KMS-11 (cell line): ENCODE measurements around the gene TEKT5.

Experiments used
- H2AFZ ChIP-seq: fragments of 200-600 bp; sonication (generic); 2 replicates; pipeline ENCODE4 v1.6.1; 2016; ENCODE audit warnings: antibody characterized with exemption, mixed run types, low read depth
- H3K27ac ChIP-seq: fragments of 200-600 bp; sonication (generic); 2 replicates; pipeline ENCODE4 v1.6.1; 2016; ENCODE audit warnings: mild to moderate bottlenecking, mixed run types
- H3K27me3 ChIP-seq: fragments of 200-600 bp; sonication (generic); 2 replicates; pipeline ENCODE4 v1.6.1; 2017; ENCODE audit warnings: mild to moderate bottlenecking, low read depth, mixed run types, moderate library complexity; ENCODE audit not compliant: insufficient read depth
- H3K36me3 ChIP-seq: fragments of 200-600 bp; sonication (generic); 2 replicates; pipeline ENCODE4 v1.6.1; 2017; ENCODE audit warnings: mild to moderate bottlenecking, mixed run types; ENCODE audit not compliant: insufficient read depth
- H3K4me1 ChIP-seq: fragments of 200-600 bp; sonication (generic); 2 replicates; pipeline ENCODE4 v1.6.1; 2016; ENCODE audit warnings: mild to moderate bottlenecking, low read depth, mixed run types; ENCODE audit not compliant: poor library complexity, severe bottlenecking
- H3K4me2 ChIP-seq: fragments of 200-600 bp; sonication (generic); 2 replicates; pipeline ENCODE4 v1.7.0; 2016; ENCODE audit warnings: mild to moderate bottlenecking, mixed run types
- H3K4me3 ChIP-seq: fragments of 200-600 bp; sonication (generic); IDR thresholded peaks from 2 replicates; pipeline ENCODE4 v1.6.1; 2017; ENCODE audit warnings: low read depth, low read length, mixed read lengths; ENCODE audit not compliant: insufficient read depth
- H3K79me2 ChIP-seq: fragments of 200-600 bp; sonication (generic); 2 replicates; pipeline ENCODE4 v1.6.1; 2016; ENCODE audit warnings: low read depth, mixed run types; ENCODE audit not compliant: insufficient read depth
- H3K9ac ChIP-seq: fragments of 200-600 bp; sonication (generic); 2 replicates; pipeline ENCODE4 v1.6.1; 2016; ENCODE audit warnings: mild to moderate bottlenecking, mixed run types
- H4K20me1 ChIP-seq: fragments of 200-600 bp; sonication (generic); 2 replicates; pipeline ENCODE4 v1.6.1; 2016; ENCODE audit warnings: mild to moderate bottlenecking, mixed run types; ENCODE audit not compliant: insufficient read depth
- CTCF ChIP-seq: fragments of 200-600 bp; sonication (generic); conservative IDR thresholded peaks from 2 replicates; pipeline ENCODE4 v1.6.1; 2017; ENCODE audit warnings: low read depth, mild to moderate bottlenecking, antibody characterized with exemption, low read length, moderate library complexity, mixed read lengths

Gene TEKT5

DNA sequence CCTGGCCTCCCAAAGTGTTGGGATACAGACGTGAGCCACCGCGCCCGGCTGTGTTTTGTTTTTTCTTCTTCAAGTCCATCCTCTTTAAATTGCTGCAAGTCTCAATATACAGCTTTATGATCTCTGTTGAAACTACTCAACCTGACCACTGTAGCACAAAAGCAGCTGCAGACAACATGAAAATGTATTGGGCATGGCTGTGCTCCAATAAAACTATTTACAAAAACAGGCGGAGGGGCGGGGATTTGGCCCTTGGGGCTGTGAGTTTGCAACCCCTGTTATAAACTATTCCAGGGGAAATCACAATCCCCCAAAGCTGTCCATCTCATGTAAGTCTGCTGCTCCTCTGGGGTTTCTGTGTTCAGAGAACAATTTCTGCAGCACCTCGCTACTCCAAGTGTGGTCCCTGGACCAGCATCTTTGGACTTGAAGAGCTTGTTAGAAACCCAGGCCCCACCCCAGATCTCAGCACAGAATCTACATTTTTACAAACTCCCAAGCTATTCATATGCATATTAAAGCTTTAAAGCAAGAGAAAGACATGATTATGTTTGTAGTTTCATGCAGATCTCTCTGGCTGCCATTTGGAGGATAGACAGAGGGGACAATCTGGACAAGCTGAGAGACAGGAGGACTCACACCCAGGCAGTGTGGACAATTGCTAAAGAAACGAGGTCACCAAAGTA lies 33.6 kb downstream of the TEKT5 start:
- TF ChIP-seq CTCF = no peak
- H3K4me1 ChIP-seq = peaks cover 65% of the 10 kb centered on the region
- no peaks in the 10 kb centered on the region for H3K79me2 ChIP-seq
- H3K4me2 ChIP-seq = peak overlapping the region; percentile 77
- no peak overlapping the region for H3K4me3 ChIP-seq
- peak overlapping the region; percentile 12; the same call in 1 of the 2 replicates for H2AFZ ChIP-seq
- peak overlapping the region; percentile 49 for H3K27ac ChIP-seq
- no peaks in the 10 kb centered on the region for H3K27me3 ChIP-seq
- no peaks in the 10 kb centered on the region for H4K20me1 ChIP-seq
- no peaks in the 10 kb centered on the region for H3K36me3 ChIP-seq
- no peak overlapping the region for H3K9ac ChIP-seq

DNA sequence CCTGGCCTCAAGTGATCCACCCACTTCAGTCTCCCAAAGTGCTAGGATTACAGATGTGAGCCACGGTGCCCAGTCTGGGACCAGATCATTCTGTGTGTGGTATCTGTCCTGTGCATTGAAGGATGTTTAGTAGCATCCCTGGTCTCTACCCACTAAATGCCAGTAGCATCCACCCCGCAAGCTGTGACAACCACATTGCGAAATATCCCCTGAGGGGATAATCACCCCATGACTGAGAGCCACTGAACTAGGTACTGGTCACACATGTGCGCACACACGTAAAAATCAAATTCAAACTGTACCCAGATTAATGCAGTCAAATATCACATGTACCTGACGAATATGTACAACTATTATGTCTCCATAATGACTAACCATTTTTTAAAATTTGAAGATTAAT lies 35.8 kb downstream of the TEKT5 start:
- H4K20me1 ChIP-seq = no peaks in the 10 kb centered on the region
- H3K9ac ChIP-seq = no peak overlapping the region
- H3K4me1 ChIP-seq = peaks cover 53% of the 10 kb centered on the region
- H3K27ac ChIP-seq = no peak overlapping the region
- H3K36me3 ChIP-seq = no peaks in the 10 kb centered on the region
- no peaks in the 10 kb centered on the region for H3K79me2 ChIP-seq
- TF ChIP-seq CTCF = no peak
- no peak overlapping the region for H3K4me3 ChIP-seq
- H3K27me3 ChIP-seq = no peaks in the 10 kb centered on the region
- H2AFZ ChIP-seq = no peak overlapping the region
- no peak overlapping the region for H3K4me2 ChIP-seq

- Histone ChIP-seq H3K27ac (no peak overlapping the region), H3K4me2 (no peak overlapping the region)
- no peak for TF ChIP-seq CTCF
These were observed 36.8 kb downstream of the TEKT5 start for GRCh38 chr16:10657925-10658324.

DNA sequence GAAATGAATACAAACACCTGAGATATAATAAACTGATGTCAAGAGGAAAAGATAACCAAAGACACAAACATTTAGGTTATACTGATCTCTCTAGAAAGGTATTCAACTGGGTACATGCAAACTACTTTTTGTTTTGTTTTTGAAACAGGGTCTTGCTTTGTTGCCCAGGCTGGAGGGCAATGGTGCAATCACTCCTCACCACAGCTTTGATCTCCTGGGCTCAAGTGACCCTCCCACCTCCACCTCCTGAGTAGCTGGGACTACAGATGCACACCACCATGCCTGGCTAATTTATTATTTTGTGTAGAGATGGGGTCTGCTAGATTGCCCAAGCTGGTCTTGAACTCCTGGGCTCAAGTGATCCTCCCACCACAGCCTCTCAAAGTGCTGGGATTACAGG lies 38.1 kb downstream of the TEKT5 start:
- no peaks in the 10 kb centered on the region for H3K27me3 ChIP-seq
- no peaks in the 10 kb centered on the region for H3K79me2 ChIP-seq
- no peak for TF ChIP-seq CTCF
- no peak overlapping the region for H3K4me3 ChIP-seq
- H2AFZ ChIP-seq = no peak overlapping the region
- no peak overlapping the region for H3K27ac ChIP-seq
- H3K36me3 ChIP-seq = no peaks in the 10 kb centered on the region
- no peak overlapping the region for H3K9ac ChIP-seq
- H3K4me1 ChIP-seq = peaks cover 30% of the 10 kb centered on the region
- H4K20me1 ChIP-seq = no peaks in the 10 kb centered on the region
- no peak overlapping the region for H3K4me2 ChIP-seq

More at GRCh38 chr16:10657925-10658324, 36.8 kb downstream of the TEKT5 start:
- Histone ChIP-seq H3K79me2 (no peaks in the 10 kb centered on the region), H4K20me1 (no peaks in the 10 kb centered on the region), H2AFZ (no peak overlapping the region), H3K4me3 (no peak overlapping the region), H3K27me3 (no peaks in the 10 kb centered on the region), H3K36me3 (no peaks in the 10 kb centered on the region), H3K4me1 (peaks cover 43% of the 10 kb centered on the region), H3K9ac (no peak overlapping the region)
